Fibroblast of peridontal ligament (primary cell): ENCODE results near the gene ACP6.
"Not testable (repeated sequence)": the region's sequence is repeated elsewhere in the genome, so short reads cannot be mapped to it uniquely, and the experiment has no call there.

Source experiments
- DNase-seq: peaks from one replicate; pipeline ENCODE4 v3.0.0-alpha.2; 2010; ENCODE audit errors: extremely low read depth

The ACP6 gene

GRCh38 chr1:147620543-147620942, 49.8 kb downstream of the ACP6 start:
- DNase-seq, result no peak

- no peak for DNase-seq
These were observed 50.6 kb downstream of the ACP6 start for GRCh38 chr1:147619741-147620140.

- no peak for DNase-seq
These were observed 51.6 kb downstream of the ACP6 start for GRCh38 chr1:147618771-147619170.

- no peak for DNase-seq
These were observed 52.2 kb downstream of the ACP6 start for GRCh38 chr1:147618077-147618569.

- not testable (repeated sequence) for DNase-seq
These were observed 55.4 kb downstream of the ACP6 start for GRCh38 chr1:147614966-147615365.

- peak; percentile 88 for DNase-seq
These were observed 56.8 kb downstream of the ACP6 start for GRCh38 chr1:147613506-147613905.

GRCh38 chr1:147612366-147612765, 58.0 kb downstream of the ACP6 start:
- DNase-seq, result no peak

- DNase-seq, result no peak
These were observed 58.7 kb downstream of the ACP6 start for GRCh38 chr1:147611586-147611985.

GRCh38 chr1:147611021-147611426, 59.3 kb downstream of the ACP6 start:
- no peak for DNase-seq

GRCh38 chr1:147609358-147609757, 61.0 kb downstream of the ACP6 start:
- DNase-seq, result no peak

GRCh38 chr1:147608596-147608995, 61.7 kb downstream of the ACP6 start:
- no peak for DNase-seq

- peak; percentile 26 for DNase-seq
These were observed 64.7 kb downstream of the ACP6 start for GRCh38 chr1:147605591-147605990.

GRCh38 chr1:147603986-147604385, 66.3 kb downstream of the ACP6 start:
- DNase-seq, result no peak

GRCh38 chr1:147600119-147601111, 69.9 kb downstream of the ACP6 start:
- DNase-seq, result peak; percentile 20

- peak; percentile 88 for DNase-seq
These were observed 70.8 kb downstream of the ACP6 start for GRCh38 chr1:147599362-147600118.

- DNase-seq, result peak; percentile 21
These were observed 71.5 kb downstream of the ACP6 start for GRCh38 chr1:147598621-147599361.

- DNase-seq, result no peak
These were observed 73.3 kb downstream of the ACP6 start for GRCh38 chr1:147597010-147597409.
